Neural crest cell (in vitro differentiated cells): ENCODE measurements around the gene TRPM2. TPM values are rescaled to one million over a fixed set of nuclear protein-coding genes. Genes with fewer than 3 reads are reported as not detected.

Experiments used
- DNase-seq: peaks from one replicate; pipeline ENCODE4 v3.0.0; 2021; ENCODE audit warnings: low read depth, mixed read lengths, low spot score
- H3K27ac Mint-ChIP-seq: one replicate; pipeline ENCODE4 v1.8.0; 2021; ENCODE audit warnings: mild to moderate bottlenecking, mixed read lengths; ENCODE audit not compliant: unreplicated experiment
- H3K27me3 Mint-ChIP-seq: 2 replicates; pipeline ENCODE4 v1.8.0; 2021; ENCODE audit warnings: low read depth, mild to moderate bottlenecking, mixed read lengths
- H3K36me3 Mint-ChIP-seq: 2 replicates; pipeline ENCODE4 v1.8.0; 2021; ENCODE audit warnings: low read depth, mild to moderate bottlenecking, mixed read lengths
- H3K4me1 Mint-ChIP-seq: 2 replicates; pipeline ENCODE4 v1.8.0; 2021; ENCODE audit warnings: mixed read lengths
- H3K4me3 Mint-ChIP-seq: one replicate; pipeline ENCODE4 v1.8.0; 2021; ENCODE audit warnings: mild to moderate bottlenecking, mixed read lengths
- H3K9me3 Mint-ChIP-seq: 2 replicates; pipeline ENCODE4 v1.8.0; 2021; ENCODE audit warnings: mixed read lengths
- CTCF ChIP-seq: fragments of 200-600 bp; sonication (generic); conservative IDR thresholded peaks from 2 replicates; pipeline ENCODE4 v1.5.0; 2021; ENCODE audit warnings: antibody characterized with exemption, mild to moderate bottlenecking
- total RNA-seq: library from RNA; stranded (reverse); gene quantifications from 2 replicates; pipeline ENCODE4 v1.2.1, GENCODE V29; 2021

TRPM2 gene
- total RNA-seq, 1 donor from 2014 or later: not detected

GRCh38 chr21:44397431-44398031 is 44.1 kb downstream of the TRPM2 start:
- no peaks in the 10 kb centered on the region for H3K36me3 Mint-ChIP-seq
- H3K4me3 Mint-ChIP-seq: no peak overlapping the region
- TF ChIP-seq CTCF: no peak
- no peaks in the 10 kb centered on the region for H3K4me1 Mint-ChIP-seq
- no peak for DNase-seq
- peaks cover 7% of the 10 kb centered on the region for H3K27me3 Mint-ChIP-seq
- no peaks in the 10 kb centered on the region for H3K9me3 Mint-ChIP-seq
- H3K27ac Mint-ChIP-seq: no peak overlapping the region

- TF ChIP-seq CTCF: no peak
- H3K36me3 Mint-ChIP-seq: no peaks in the 10 kb centered on the region
- no peaks in the 10 kb centered on the region for H3K27me3 Mint-ChIP-seq
- H3K4me3 Mint-ChIP-seq: no peak overlapping the region
- peak overlapping the region; percentile 40 for H3K27ac Mint-ChIP-seq
- no peaks in the 10 kb centered on the region for H3K4me1 Mint-ChIP-seq
- DNase-seq: no peak
- H3K9me3 Mint-ChIP-seq: no peaks in the 10 kb centered on the region
These were observed 45.1 kb downstream of the TRPM2 start for GRCh38 chr21:44398499-44398898.

- peaks cover 5% of the 10 kb centered on the region for H3K9me3 Mint-ChIP-seq
- peak overlapping the region; percentile 35 for H3K27ac Mint-ChIP-seq
- no peaks in the 10 kb centered on the region for H3K36me3 Mint-ChIP-seq
- DNase-seq: no peak
- TF ChIP-seq CTCF: no peak
- H3K27me3 Mint-ChIP-seq: no peaks in the 10 kb centered on the region
- no peak overlapping the region for H3K4me3 Mint-ChIP-seq
- H3K4me1 Mint-ChIP-seq: no peaks in the 10 kb centered on the region
These were observed 45.9 kb downstream of the TRPM2 start for GRCh38 chr21:44399151-44399954.

GRCh38 chr21:44399955-44400790 is 46.8 kb downstream of the TRPM2 start:
- no peak overlapping the region for H3K27ac Mint-ChIP-seq
- TF ChIP-seq CTCF: no peak
- no peaks in the 10 kb centered on the region for H3K27me3 Mint-ChIP-seq
- H3K36me3 Mint-ChIP-seq: no peaks in the 10 kb centered on the region
- no peak for DNase-seq
- no peak overlapping the region for H3K4me3 Mint-ChIP-seq
- no peaks in the 10 kb centered on the region for H3K4me1 Mint-ChIP-seq
- H3K9me3 Mint-ChIP-seq: peaks cover 5% of the 10 kb centered on the region

GRCh38 chr21:44400791-44401385 is 47.5 kb downstream of the TRPM2 start:
- Mint-ChIP-seq H3K4me1 (no peaks in the 10 kb centered on the region), H3K36me3 (no peaks in the 10 kb centered on the region), H3K9me3 (peaks cover 5% of the 10 kb centered on the region), H3K4me3 (no peak overlapping the region), H3K27me3 (no peaks in the 10 kb centered on the region), H3K27ac (no peak overlapping the region)
- DNase-seq: no peak
- TF ChIP-seq CTCF: no peak
